RPMI7951 (cell line): Measurements from ENCODE around the gene SLC25A20. TPM values are rescaled to one million over a fixed set of nuclear protein-coding genes. Genes with fewer than 3 reads are reported as not detected.
A peak's percentile ranks its signal among the peaks of the same experiment; 100 is the strongest.
"Not testable (repeated sequence)": the region's sequence is repeated elsewhere in the genome, so short reads cannot be mapped to it uniquely, and the experiment has no call there.

ENCODE experiments used
- DNase-seq: peaks from one replicate; pipeline ENCODE4 v3.0.0-alpha.2; 2012; ENCODE audit warnings: low read depth
- total RNA-seq: library from RNA; depleted of rRNA; stranded (reverse); fragments of >200 nt; shearing (Covaris generic); gene quantifications from 2 replicates; pipeline ENCODE4 v1.2.3, GENCODE V29; 2014; rRNA removed

The SLC25A20 gene, protein sequence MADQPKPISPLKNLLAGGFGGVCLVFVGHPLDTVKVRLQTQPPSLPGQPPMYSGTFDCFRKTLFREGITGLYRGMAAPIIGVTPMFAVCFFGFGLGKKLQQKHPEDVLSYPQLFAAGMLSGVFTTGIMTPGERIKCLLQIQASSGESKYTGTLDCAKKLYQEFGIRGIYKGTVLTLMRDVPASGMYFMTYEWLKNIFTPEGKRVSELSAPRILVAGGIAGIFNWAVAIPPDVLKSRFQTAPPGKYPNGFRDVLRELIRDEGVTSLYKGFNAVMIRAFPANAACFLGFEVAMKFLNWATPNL
- total RNA-seq, result 19.4 and 25.6 TPM in 2 replicates

- DNase-seq, result peak; percentile 85
Observed at GRCh38 chr3:48898383-48899234, at the start of gene SLC25A20. Gene SLC25A20 (minus strand): TSS chr3:48898882. CDS start chr3:48898794, 88 bp downstream.

- DNase-seq, result no peak
Observed at GRCh38 chr3:48945891-48946549, 47.3 kb upstream of the SLC25A20 start.

GRCh38 chr3:48945432-48945831 lies 46.8 kb upstream of the SLC25A20 start:
- DNase-seq, result no peak

DNA sequence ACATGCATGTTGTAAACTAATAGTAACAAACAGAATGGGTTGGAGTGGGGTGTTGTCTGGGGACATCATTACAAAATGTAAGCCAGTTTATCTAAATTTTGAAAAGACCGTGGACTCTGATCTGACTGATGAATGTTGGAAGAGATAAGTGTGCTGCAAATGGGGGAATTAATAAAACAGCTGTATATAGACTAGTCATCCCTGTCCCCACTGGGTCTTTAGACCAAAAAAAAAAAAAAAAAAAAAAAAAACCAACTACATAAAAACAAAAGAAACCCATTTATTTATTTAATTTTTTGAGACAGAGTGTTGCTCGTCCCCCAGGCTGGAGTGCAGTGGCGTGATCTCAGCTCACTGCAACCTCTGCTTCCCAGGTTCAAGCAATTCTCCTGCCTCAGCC lies 40.0 kb upstream of the SLC25A20 start:
- DNase-seq, result no peak

- DNase-seq, result no peak
Observed at GRCh38 chr3:48938156-48938555, 39.5 kb upstream of the SLC25A20 start.

- DNase-seq, result no peak
Observed at GRCh38 chr3:48935530-48935929, 36.8 kb upstream of the SLC25A20 start.

DNA sequence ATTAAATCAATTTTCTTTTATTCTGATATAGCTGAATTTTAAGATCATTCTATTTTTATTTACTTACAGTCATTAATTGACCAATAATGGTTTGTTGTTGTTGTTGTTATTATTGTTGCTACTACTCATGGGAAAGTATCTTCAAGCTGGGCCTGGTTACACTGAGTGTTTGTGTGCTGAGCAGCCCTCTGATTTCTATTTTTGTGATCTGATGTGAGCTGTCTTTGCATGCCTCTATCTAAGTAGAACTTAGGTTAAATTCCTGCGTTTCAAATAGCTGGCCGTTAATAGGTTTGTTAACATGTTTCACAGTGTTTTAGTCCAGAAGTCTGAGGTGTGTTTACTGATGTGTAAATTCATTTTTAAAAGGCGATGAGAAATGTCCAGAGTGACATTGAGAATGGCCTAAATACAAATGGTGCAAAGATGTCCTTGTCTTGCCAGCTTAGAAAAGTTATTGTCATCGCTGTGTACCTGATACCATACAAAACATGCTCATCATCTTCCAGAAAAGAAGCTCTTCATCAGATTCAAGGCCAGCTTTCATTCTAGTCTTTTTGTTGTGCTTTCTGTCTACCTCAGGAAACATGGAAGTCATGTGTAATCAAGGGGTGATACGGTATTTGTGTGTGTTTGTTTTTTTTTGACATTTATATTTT lies 35.8 kb upstream of the SLC25A20 start:
- DNase-seq, result no peak

DNA sequence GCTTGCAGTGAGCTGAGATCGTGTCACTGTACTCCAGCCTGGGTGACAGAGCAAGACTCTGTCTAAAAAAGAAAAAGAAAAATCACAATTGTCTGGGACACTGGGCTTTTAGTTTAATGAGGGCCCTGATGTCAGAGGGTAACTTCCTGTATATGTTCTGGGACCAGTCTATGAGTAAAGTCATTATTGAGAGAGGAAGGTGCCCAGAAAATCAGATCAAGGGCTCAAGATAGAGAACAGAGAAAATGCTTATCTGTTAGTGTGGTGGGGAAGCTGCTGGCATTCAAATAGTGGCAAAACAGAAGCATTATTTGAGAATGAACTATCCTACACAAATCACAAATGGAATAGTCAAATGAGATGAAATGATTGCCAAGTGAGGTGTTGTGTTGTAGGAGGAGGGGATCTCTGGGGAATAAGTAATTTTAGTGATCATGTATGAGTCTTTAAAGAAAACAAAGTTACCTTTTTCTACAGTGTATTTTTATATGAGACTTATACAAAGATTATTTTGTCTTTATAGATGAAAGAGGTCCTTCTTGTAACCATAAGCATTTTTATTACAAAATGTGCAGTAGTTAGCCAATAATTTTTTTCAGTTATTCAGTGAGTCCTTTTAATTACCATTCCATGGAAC lies 33.4 kb upstream of the SLC25A20 start:
- DNase-seq, result no peak

DNA sequence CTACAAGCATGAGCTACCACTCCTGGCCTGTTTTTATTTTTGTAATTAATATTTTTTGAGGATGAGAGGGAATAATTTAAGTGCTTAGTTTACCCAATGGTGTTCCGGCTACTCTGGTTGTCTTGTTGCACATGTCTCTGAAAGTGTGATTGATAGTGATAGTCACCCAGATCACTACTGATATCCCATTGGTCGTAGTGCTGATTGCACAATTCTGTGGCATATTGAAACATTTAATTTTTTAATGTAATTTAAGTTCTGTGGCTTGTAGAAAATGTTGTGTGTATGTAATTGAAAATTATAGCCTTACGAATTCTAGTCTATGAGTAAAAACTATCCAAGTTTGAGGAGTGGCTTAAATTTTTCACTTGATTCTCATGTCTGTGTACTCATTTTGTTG lies 31.9 kb upstream of the SLC25A20 start:
- DNase-seq, result no peak

- DNase-seq, result no peak
Observed at GRCh38 chr3:48929358-48930035, 30.8 kb upstream of the SLC25A20 start.

DNA sequence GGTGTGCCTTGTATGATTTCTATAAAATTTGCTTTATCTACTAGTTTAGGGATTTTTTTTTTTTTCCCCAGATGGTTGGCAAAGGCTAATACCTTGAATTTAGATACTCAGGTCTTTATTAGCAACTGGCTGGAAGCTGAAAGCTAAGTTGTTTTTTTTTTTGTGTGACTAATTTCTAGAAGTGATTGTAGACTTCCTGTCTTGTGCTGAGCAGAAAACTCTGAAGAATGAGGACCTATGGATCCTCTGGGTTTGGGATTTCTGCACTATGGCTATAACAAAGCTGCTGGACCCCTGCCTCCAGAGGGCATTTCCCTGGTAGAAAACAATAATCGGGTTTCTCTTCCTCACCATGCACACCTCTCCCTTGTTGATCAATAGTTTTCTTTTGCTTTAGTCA lies 30.0 kb upstream of the SLC25A20 start:
- DNase-seq, result no peak

DNA sequence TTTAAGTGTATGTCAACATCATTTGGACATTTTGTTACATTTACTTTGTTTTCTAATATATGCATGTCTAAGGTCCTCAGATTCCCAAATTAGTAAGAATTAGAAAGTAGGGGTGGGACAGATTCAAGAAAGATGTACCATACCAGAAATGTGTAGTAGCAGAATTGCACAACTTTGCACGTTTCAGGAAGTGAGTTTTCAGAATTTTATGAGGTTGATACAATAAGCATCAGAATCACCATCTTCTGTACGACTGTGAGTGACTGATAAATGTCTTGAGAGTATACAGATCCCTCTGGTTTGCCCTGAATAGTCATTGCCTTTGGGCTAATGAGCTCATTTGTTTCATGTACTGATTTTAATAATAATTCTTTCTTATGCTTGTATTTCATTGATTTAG lies 29.2 kb upstream of the SLC25A20 start:
- DNase-seq, result no peak

- DNase-seq, result no peak
Observed at GRCh38 chr3:48926425-48927392, 28.0 kb upstream of the SLC25A20 start.

- DNase-seq, result peak; percentile 69
Observed at GRCh38 chr3:48919215-48920138, 20.8 kb upstream of the SLC25A20 start.

GRCh38 chr3:48918388-48919214 lies 19.9 kb upstream of the SLC25A20 start, which contains the start of gene ARIH2:
Gene ARIH2 (plus strand): TSS chr3:48918842. CDS start chr3:48927559, 8,717 bp downstream.
- peak; percentile 95 for DNase-seq

- no peak for DNase-seq
Observed at GRCh38 chr3:48915296-48915695, 16.6 kb upstream of the SLC25A20 start.

DNA sequence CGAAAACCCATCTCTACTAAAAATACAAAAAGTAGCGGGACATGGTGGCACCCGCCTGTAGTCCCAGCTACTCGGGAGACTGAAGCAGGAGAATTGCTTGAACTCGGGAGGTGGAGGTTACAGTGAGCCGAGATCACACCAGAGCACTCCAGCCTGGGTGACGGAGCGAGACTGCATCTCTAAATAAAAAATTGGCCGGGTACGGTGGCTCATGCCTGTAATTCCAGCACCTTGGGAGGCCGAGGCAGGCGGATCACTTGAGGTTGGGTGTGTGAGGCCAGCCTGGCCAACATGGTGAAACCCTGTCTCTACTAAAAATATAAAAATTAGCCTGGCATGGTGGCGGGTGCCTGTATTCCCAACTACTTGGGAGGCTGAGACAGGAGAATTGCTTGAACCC lies 8.3 kb upstream of the SLC25A20 start:
- not testable (repeated sequence) for DNase-seq
